ENCODE measurements around the gene LMTK2.

The LMTK2 gene

GRCh38 chr7:98222533-98223195 is 116.0 kb downstream of the LMTK2 start:
- TF ChIP-seq, protein P1, sequence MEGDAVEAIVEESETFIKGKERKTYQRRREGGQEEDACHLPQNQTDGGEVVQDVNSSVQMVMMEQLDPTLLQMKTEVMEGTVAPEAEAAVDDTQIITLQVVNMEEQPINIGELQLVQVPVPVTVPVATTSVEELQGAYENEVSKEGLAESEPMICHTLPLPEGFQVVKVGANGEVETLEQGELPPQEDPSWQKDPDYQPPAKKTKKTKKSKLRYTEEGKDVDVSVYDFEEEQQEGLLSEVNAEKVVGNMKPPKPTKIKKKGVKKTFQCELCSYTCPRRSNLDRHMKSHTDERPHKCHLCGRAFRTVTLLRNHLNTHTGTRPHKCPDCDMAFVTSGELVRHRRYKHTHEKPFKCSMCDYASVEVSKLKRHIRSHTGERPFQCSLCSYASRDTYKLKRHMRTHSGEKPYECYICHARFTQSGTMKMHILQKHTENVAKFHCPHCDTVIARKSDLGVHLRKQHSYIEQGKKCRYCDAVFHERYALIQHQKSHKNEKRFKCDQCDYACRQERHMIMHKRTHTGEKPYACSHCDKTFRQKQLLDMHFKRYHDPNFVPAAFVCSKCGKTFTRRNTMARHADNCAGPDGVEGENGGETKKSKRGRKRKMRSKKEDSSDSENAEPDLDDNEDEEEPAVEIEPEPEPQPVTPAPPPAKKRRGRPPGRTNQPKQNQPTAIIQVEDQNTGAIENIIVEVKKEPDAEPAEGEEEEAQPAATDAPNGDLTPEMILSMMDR (IDR thresholded peaks at IDR 0.05; ENCODE audit: low read depth, low read length) = no peak

DNA sequence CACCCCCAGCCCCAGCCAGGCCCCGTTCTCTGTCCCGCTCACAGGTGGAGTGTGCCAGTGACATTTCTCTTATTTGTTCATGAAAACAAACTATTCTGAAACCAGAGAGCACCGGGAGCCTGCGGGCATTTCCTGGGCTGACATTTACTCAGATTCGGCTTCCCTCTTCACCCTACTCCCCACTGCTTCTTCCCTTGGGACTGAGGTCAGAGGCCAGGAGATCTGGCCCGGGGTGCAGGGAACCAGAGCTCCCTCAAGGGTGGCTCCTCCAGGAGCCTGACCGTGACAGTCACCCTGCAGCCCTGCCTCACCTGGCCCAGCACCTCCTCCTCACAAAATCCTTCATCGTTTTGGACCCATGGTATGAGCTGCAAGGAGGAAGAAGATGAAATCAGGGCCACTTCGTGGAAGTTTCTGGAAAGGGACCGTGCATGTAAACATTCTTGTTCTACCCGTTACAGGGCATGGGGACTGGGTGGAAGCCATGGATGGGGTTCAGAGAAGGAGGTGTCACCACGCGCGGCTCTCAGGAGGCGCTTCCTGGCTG is 116.8 kb downstream of the LMTK2 start:
- TF ChIP-seq, protein P1 (IDR thresholded peaks at IDR 0.05; ENCODE audit: low read depth, low read length) = no peak
- H3K4me3 ChIP-seq (ENCODE audit: low read depth, low read length) = no peak overlapping the region

More at GRCh38 chr7:98222533-98223195, 116.0 kb downstream of the LMTK2 start:
- H3K4me3 ChIP-seq (ENCODE audit: low read depth, low read length) = no peak overlapping the region

GRCh38 chr7:98223898-98224700 is 117.4 kb downstream of the LMTK2 start:
- TF ChIP-seq, protein P1 (IDR thresholded peaks at IDR 0.05; ENCODE audit: low read depth, low read length) = no peak
- no peak overlapping the region for H3K4me3 ChIP-seq (ENCODE audit: low read depth, low read length)

DNA sequence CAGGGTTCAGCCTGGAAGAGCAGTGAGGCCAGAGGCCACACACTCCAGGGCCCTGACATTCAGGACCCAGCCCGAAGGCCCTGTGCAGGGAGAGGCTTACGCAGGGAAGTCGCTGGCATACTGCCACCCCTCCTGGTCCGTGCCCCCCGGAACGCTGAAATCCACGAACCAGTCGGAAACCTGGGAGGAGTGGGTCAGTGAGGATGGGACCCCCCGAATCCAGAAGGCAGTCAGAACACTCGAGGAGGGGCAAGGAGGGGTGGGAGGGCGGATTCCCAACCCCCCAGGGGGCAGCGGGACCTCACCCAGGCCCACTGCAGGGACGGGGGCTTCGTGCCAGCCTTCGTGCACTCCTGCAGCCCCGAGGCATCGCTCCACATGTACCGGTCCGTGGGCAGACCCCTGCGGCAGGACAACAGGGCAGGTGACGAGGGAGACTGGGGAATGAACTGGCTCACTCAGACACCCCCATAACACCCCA is 118.1 kb downstream of the LMTK2 start:
- TF ChIP-seq, protein P1 (IDR thresholded peaks at IDR 0.05; ENCODE audit: low read depth, low read length) = no peak

GRCh38 chr7:98225913-98226614 is 119.4 kb downstream of the LMTK2 start:
- TF ChIP-seq, protein P1 (IDR thresholded peaks at IDR 0.05; ENCODE audit: low read depth, low read length) = no peak
- no peak overlapping the region for H3K4me3 ChIP-seq (ENCODE audit: low read depth, low read length)

More for the DNA sequence above, 118.1 kb downstream of the LMTK2 start:
- H3K4me3 ChIP-seq (ENCODE audit: low read depth, low read length) = no peak overlapping the region

DNA sequence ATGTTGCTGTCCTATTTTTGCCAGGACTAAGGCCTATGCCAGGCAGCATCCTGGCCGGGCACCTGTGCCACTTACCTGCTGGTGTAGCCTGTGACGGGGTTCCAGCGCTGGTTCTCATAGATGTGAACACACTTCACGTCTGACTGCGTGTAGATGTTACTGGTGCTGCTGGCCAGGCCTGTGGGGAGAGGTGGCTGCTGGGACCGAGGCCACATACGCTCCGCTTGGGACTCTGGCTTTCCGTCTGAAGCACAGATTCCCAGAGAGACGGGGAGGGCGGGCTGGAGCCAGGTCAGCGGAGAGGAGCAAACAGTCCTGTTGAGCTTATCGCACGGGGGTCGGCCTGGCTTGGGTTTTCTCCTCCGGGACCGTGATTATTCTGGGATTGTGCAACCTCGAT is 121.3 kb downstream of the LMTK2 start:
- no peak overlapping the region for H3K4me3 ChIP-seq (ENCODE audit: low read depth, low read length)
- TF ChIP-seq, protein P1 (IDR thresholded peaks at IDR 0.05; ENCODE audit: low read depth, low read length) = no peak
